Neuronal stem cell (in vitro differentiated cells): ENCODE measurements around the gene MEIS2.

Source experiments
- DNase-seq: peaks from one replicate; pipeline ENCODE4 v3.0.0-alpha.2; 2013; ENCODE audit warnings: low spot score
- H2AFZ ChIP-seq: one replicate; pipeline ENCODE4 v1.6.1; 2013; ENCODE audit warnings: mild to moderate bottlenecking, low read length, inconsistent platforms
- H2AK5ac ChIP-seq: 2 replicates; pipeline ENCODE4 v1.6.1; 2013; ENCODE audit warnings: low read depth, mild to moderate bottlenecking, inconsistent platforms, low read length, moderate library complexity, mixed read lengths
- H2BK120ac ChIP-seq: 2 replicates; pipeline ENCODE4 v1.6.1; 2013; ENCODE audit warnings: low read depth, mild to moderate bottlenecking, inconsistent platforms, low read length, moderate library complexity, mixed read lengths
- H2BK12ac ChIP-seq: one replicate; pipeline ENCODE4 v1.6.1; 2013; ENCODE audit warnings: low read length, inconsistent platforms
- H2BK15ac ChIP-seq: 2 replicates; pipeline ENCODE4 v1.6.1; 2013; ENCODE audit warnings: mild to moderate bottlenecking, low read length, inconsistent platforms, mixed read lengths
- H2BK5ac ChIP-seq: one replicate; pipeline ENCODE4 v1.6.1; 2013; ENCODE audit warnings: inconsistent platforms, mild to moderate bottlenecking, low read length, moderate library complexity
- H3K14ac ChIP-seq: one replicate; pipeline ENCODE4 v1.6.1; 2013; ENCODE audit warnings: low read length, inconsistent platforms
- H3K18ac ChIP-seq: 2 replicates; pipeline ENCODE4 v1.6.1; 2013; ENCODE audit warnings: low read length, inconsistent platforms
- H3K23ac ChIP-seq: 2 replicates; pipeline ENCODE4 v1.6.1; 2013; ENCODE audit warnings: low read depth, mild to moderate bottlenecking, mixed read lengths, low read length, inconsistent platforms; ENCODE audit not compliant: poor library complexity
- H3K27ac ChIP-seq: replicated peaks from 3 replicates; pipeline ENCODE4 v1.5.1; 2013; ENCODE audit warnings: low read length, inconsistent platforms
- H3K27me3 ChIP-seq, 3 experiments: 2 replicates each; pipeline ENCODE4 v1.6.1; 2013; ENCODE audit warnings: low read length in 3 of 3, mild to moderate bottlenecking in 2 of 3, inconsistent platforms in 1 of 3, low read depth in 1 of 3, mixed read lengths in 1 of 3, moderate library complexity in 1 of 3; ENCODE audit not compliant: control insufficient read depth in 3 of 3, insufficient read depth in 3 of 3
- H3K36me3 ChIP-seq, 2 donors: replicated peaks in 1 of 2; 2 replicates each; pipeline ENCODE4 v1.6.1; 2013; ENCODE audit warnings: low read length in 2 of 2; ENCODE audit not compliant: control insufficient read depth in 2 of 2, insufficient read depth in 2 of 2
- H3K4ac ChIP-seq: 2 replicates; pipeline ENCODE4 v1.6.1; 2013; ENCODE audit warnings: inconsistent platforms, mild to moderate bottlenecking, low read length, moderate library complexity
- H3K4me1 ChIP-seq, 2 donors: 1 replicate in 1 of 2; 2 replicates in 1 of 2; pipeline ENCODE4 v1.6.1; 2013; ENCODE audit warnings: low read length in 2 of 2, low read depth in 1 of 2; ENCODE audit not compliant: control insufficient read depth in 2 of 2, insufficient read depth in 1 of 2
- H3K4me2 ChIP-seq: one replicate; pipeline ENCODE4 v1.6.1; 2013; ENCODE audit warnings: mild to moderate bottlenecking, low read length, inconsistent platforms; ENCODE audit not compliant: insufficient read depth, poor library complexity, severe bottlenecking
- H3K4me3 ChIP-seq, 2 donors: 2 replicates each; pipeline ENCODE4 v1.5.1; 2013; ENCODE audit warnings: low read length in 2 of 2, mild to moderate bottlenecking in 2 of 2, inconsistent platforms in 1 of 2, moderate library complexity in 1 of 2
- H3K79me1 ChIP-seq: one replicate; pipeline ENCODE4 v1.6.1; 2013; ENCODE audit warnings: low read depth, mild to moderate bottlenecking, inconsistent platforms, low read length, moderate library complexity
- H3K9ac ChIP-seq: one replicate; pipeline ENCODE4 v1.6.1; 2013; ENCODE audit warnings: mild to moderate bottlenecking, low read depth, low read length, inconsistent platforms; ENCODE audit not compliant: poor library complexity
- H3K9me3 ChIP-seq, 2 donors: replicated peaks in 1 of 2; 2 replicates each; pipeline versions ENCODE3 to v1.6.1; 2013; ENCODE audit warnings: low read length in 2 of 2, mild to moderate bottlenecking in 2 of 2, inconsistent platforms in 1 of 2, low read depth in 1 of 2, mixed read lengths in 1 of 2, moderate library complexity in 1 of 2; ENCODE audit not compliant: control insufficient read depth in 2 of 2, insufficient read depth in 1 of 2
- H4K8ac ChIP-seq: one replicate; pipeline ENCODE4 v1.6.1; 2013; ENCODE audit warnings: low read depth, mild to moderate bottlenecking, inconsistent platforms, low read length, moderate library complexity
- H4K91ac ChIP-seq: one replicate; pipeline ENCODE4 v1.6.1; 2013; ENCODE audit warnings: low read length, low read depth, mild to moderate bottlenecking, inconsistent platforms; ENCODE audit not compliant: poor library complexity
- WGBS, 2 donors: extraction: QIAGEN DNeasy Blood & Tissue Kit; methylation state at CpG; one replicate each; pipeline ENCODE4 v1.1.7; 2013; ENCODE audit warnings: missing lambda C conversion rate in 2 of 2, mixed read lengths in 1 of 2; ENCODE audit not compliant: insufficient read length in 2 of 2, insufficient replicate concordance in 1 of 2; ENCODE audit errors: extremely low coverage in 2 of 2; 5-methylcytosine and 5-hydroxymethylcytosine counted together

The MEIS2 gene

GRCh38 chr15:36887214-36887961, 213.0 kb downstream of the MEIS2 start:
- Histone ChIP-seq H4K8ac (no peak overlapping the region), H3K4ac (no peak overlapping the region), H3K14ac (no peak overlapping the region), H2BK12ac (no peak overlapping the region), H3K79me1 (no peaks in the 10 kb centered on the region), H4K91ac (no peak overlapping the region), H3K9me3 (peaks cover 0 to 3% of the 10 kb centered on the region in 2 donors), H2BK5ac (no peak overlapping the region), H3K27me3 (peaks cover 0 to 52% (median 31%) of the 10 kb centered on the region in 3 experiments), H3K23ac (no peak overlapping the region), H3K27ac (no peak overlapping the region), H2BK15ac (no peak overlapping the region), H3K9ac (no peak overlapping the region), H3K4me2 (peak overlapping the region; percentile 78), H3K4me1 (peaks cover 8 to 20% of the 10 kb centered on the region in 2 donors), H3K36me3 (peaks cover 3 to 16% of the 10 kb centered on the region in 2 donors), H3K18ac (peak overlapping the region; percentile 41), H2AK5ac (no peak overlapping the region), H3K4me3 (peak overlapping the region in 1 of 2 donors; percentile 60), H2BK120ac (no peak overlapping the region), H2AFZ (peak overlapping the region; percentile 56)
- peak; percentile 47 for DNase-seq
- WGBS, 2 donors, result no CpG with 5 or more reads among the region's 35 CpGs

DNA sequence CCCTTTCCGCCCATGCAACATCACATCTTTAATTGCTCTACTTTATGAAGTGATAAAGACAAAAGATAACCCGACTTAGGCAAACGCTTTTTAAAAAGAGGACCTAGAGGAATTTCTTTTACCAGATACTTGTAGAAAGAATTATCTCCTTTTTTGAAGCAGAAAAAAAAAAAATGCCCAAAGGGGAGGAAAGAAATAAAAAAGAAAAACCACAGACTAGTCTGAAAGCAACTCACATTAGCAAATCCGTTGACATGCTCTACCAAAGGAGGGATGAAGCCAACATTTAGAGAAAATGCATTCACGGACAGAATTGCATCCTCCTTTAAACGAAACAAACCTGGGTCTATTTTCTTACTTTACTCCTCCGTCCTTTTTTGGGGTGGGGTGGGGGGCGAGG, 213.6 kb downstream of the MEIS2 start:
- no peak overlapping the region for H2BK15ac ChIP-seq
- H3K9ac ChIP-seq, result no peak overlapping the region
- H4K91ac ChIP-seq, result no peak overlapping the region
- H4K8ac ChIP-seq, result no peak overlapping the region
- H2BK12ac ChIP-seq, result no peak overlapping the region
- no peak overlapping the region for H3K4me3 ChIP-seq
- no peak overlapping the region for H2AFZ ChIP-seq
- no peak overlapping the region for H3K18ac ChIP-seq
- H3K27me3 ChIP-seq, result peaks cover 2 to 58% (median 36%) of the 10 kb centered on the region in 3 experiments
- peaks cover 0 to 9% of the 10 kb centered on the region in 2 donors for H3K36me3 ChIP-seq
- H3K4me2 ChIP-seq, result no peak overlapping the region
- H3K4me1 ChIP-seq, result peaks cover 8 to 20% of the 10 kb centered on the region in 2 donors
- H2BK120ac ChIP-seq, result no peak overlapping the region
- H3K4ac ChIP-seq, result no peak overlapping the region
- H3K27ac ChIP-seq, result no peak overlapping the region
- H3K9me3 ChIP-seq, result peaks cover 0 to 3% of the 10 kb centered on the region in 2 donors
- no peak overlapping the region for H3K23ac ChIP-seq
- no peaks in the 10 kb centered on the region for H3K79me1 ChIP-seq
- no peak overlapping the region for H3K14ac ChIP-seq
- H2AK5ac ChIP-seq, result no peak overlapping the region
- no peak for DNase-seq
- no CpG with 5 or more reads among the region's 8 CpGs for WGBS, 2 donors
- no peak overlapping the region for H2BK5ac ChIP-seq

- peaks cover 8 to 20% of the 10 kb centered on the region in 2 donors for H3K4me1 ChIP-seq
These were observed 214.2 kb downstream of the MEIS2 start for GRCh38 chr15:36886191-36886590.

GRCh38 chr15:36885771-36886170, 214.6 kb downstream of the MEIS2 start:
- WGBS, 2 donors, result no CpG with 5 or more reads among the region's 3 CpGs
- Histone ChIP-seq H3K4me2 (no peak overlapping the region), H3K4me3 (no peak overlapping the region), H3K4ac (no peak overlapping the region), H3K27me3 (peaks cover 4 to 68% (median 45%) of the 10 kb centered on the region in 3 experiments), H2BK5ac (no peak overlapping the region), H2BK12ac (no peak overlapping the region), H3K9me3 (peaks cover 0 to 3% of the 10 kb centered on the region in 2 donors), H3K36me3 (no peaks in the 10 kb centered on the region), H3K18ac (no peak overlapping the region), H4K91ac (no peak overlapping the region), H3K27ac (no peak overlapping the region), H3K14ac (no peak overlapping the region), H2AK5ac (no peak overlapping the region), H4K8ac (no peak overlapping the region), H3K4me1 (peaks cover 8 to 20% of the 10 kb centered on the region in 2 donors), H3K79me1 (no peaks in the 10 kb centered on the region), H2BK15ac (no peak overlapping the region), H2BK120ac (no peak overlapping the region), H3K9ac (no peak overlapping the region), H3K23ac (no peak overlapping the region), H2AFZ (no peak overlapping the region)
- DNase-seq, result no peak

More at GRCh38 chr15:36886191-36886590, 214.2 kb downstream of the MEIS2 start:
- H2BK12ac ChIP-seq, result no peak overlapping the region
- no peak overlapping the region for H3K4me3 ChIP-seq
- no peak overlapping the region for H3K4me2 ChIP-seq
- H2BK5ac ChIP-seq, result no peak overlapping the region
- H2AK5ac ChIP-seq, result no peak overlapping the region
- no peak overlapping the region for H2BK15ac ChIP-seq
- H3K79me1 ChIP-seq, result no peaks in the 10 kb centered on the region
- WGBS, 2 donors, result no CpG with 5 or more reads among the region's 13 CpGs
- H2BK120ac ChIP-seq, result no peak overlapping the region
- H3K23ac ChIP-seq, result no peak overlapping the region
- H3K14ac ChIP-seq, result no peak overlapping the region
- H3K27me3 ChIP-seq, result peaks cover 2 to 64% (median 41%) of the 10 kb centered on the region in 3 experiments
- no peak overlapping the region for H2AFZ ChIP-seq
- H3K18ac ChIP-seq, result no peak overlapping the region
- no peak overlapping the region for H4K91ac ChIP-seq
- peaks cover 0 to 4% of the 10 kb centered on the region in 2 donors for H3K36me3 ChIP-seq
- no peak overlapping the region for H4K8ac ChIP-seq
- H3K4ac ChIP-seq, result no peak overlapping the region
- H3K9ac ChIP-seq, result no peak overlapping the region
- no peak overlapping the region for H3K27ac ChIP-seq
- DNase-seq, result no peak
- peaks cover 0 to 3% of the 10 kb centered on the region in 2 donors for H3K9me3 ChIP-seq
